ENCODE measurements around the gene RPAP2. TPM values are rescaled to one million over a fixed set of nuclear protein-coding genes. Genes with fewer than 3 reads are reported as not detected.

Gene RPAP2
- total RNA-seq, 1 donor from 2014 or later = 31.8 TPM

Small RNAs within 50 kb of the gene (small RNA-seq; reads per million reads assigned to genes)
- gene RN7SL824P = not detected

Other genes with a start within 250 kb of the RPAP2 start
- not detected for gene SETSIP, start 223.6 kb upstream of the RPAP2 start, total RNA-seq
- 1.6 TPM for gene BTBD8, start 218.7 kb upstream of the RPAP2 start, total RNA-seq
- not detected for gene C1orf146, start 81.1 kb upstream of the RPAP2 start, total RNA-seq
- 13.0 TPM for gene GLMN, start 72 bp upstream of the RPAP2 start, total RNA-seq
- gene GFI1, start 187.9 kb downstream of the RPAP2 start, total RNA-seq = 0.52 TPM